GM12874 (cell line): ENCODE measurements around the gene APC2.
A peak's percentile ranks its signal among the peaks of the same experiment; 100 is the strongest.

Experiments
- CTCF ChIP-seq: IDR thresholded peaks from 2 replicates; pipeline ENCODE4 v1.5.1; 2011; ENCODE audit warnings: low read depth, mild to moderate bottlenecking, control low read depth, low read length, moderate library complexity; ENCODE audit not compliant: insufficient read depth

Gene APC2

GRCh38 chr19:1441677-1442438, 8.1 kb upstream of the APC2 start:
- no peak for TF ChIP-seq CTCF

GRCh38 chr19:1445185-1445931, 4.6 kb upstream of the APC2 start:
- peak; percentile 98 for TF ChIP-seq CTCF

DNA sequence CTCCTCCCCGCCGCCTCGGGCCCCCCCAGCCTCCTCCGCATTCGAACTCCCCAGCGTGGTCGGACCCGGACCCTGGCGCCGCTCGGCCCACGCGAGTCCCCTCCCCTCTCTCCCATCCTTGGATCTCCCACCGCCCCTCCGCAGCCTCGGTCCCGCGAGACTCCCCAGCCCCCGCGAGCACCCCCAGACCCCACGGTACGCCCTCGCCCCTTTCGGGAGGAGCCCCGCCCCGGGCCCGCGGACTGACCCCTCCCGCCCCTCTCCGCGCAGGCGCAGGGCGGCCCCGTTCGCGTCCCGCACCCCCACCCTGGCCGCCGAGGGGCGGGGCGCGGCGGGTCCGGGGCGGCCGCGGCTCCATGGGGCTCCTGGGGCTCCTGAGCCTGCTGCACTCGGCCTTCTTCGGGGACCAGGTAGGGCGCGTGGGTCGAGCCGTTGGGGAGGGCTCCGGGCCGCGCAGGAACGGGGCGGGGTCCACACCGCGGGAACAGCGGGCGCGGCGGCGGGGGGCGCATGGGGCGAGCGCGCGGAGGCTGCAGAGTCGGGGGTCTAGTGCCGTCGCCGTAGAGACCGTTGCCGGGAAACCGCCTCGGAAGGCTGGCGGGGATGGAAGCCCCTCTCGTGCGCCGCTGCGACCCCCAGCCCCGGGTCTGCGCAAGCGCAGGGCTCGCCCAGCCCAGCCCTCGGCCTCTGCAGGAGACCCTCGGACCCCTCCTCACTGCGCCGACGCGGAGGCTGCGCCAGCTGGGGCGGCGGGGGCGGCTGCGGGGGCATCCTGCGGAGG, 3.8 kb upstream of the APC2 start:
- no peak for TF ChIP-seq CTCF

- TF ChIP-seq CTCF: no peak
Measured at GRCh38 chr19:1446713-1447481, 3.0 kb upstream of the APC2 start.

DNA sequence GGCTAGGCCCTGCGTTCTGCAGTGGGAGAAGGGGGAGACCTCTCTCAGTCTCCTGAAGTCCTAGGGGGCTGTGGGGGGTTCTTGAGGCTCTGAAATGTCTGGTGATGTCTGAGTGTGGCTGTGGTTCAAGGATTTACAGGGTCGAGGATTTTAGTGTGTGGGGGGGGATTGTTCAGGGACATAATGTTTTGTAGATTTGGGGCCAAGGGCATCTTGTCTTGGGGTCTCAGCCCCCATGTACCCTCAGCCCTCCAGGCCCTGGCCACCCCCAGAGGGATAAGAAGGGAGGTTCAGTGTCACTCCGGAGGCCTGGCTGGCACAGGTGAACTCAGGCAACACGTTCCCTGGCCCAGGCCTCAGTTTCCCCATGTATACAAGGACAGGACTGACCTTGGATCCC, 2.4 kb upstream of the APC2 start:
- no peak for TF ChIP-seq CTCF

GRCh38 chr19:1447944-1448343, 2.0 kb upstream of the APC2 start:
- TF ChIP-seq CTCF: no peak
